SK-N-SH treated with all-trans-retinoic acid at 6 μM for 48 hours (cell line): Measurements from ENCODE around the gene MRPL58.

Experiments
- ATAC-seq: fragments of 200-7000 bp; cut with Tn5 transposase; 3 replicates; pipeline ENCODE4 v1.9.1; 2020; ENCODE audit warnings: mild to moderate bottlenecking, moderate library complexity
- ARNTL ChIP-seq: fragments of 450-650 bp; formaldehyde crosslinking; IDR thresholded peaks from 2 replicates; pipeline ENCODE4 v1.5.0; 2020; ENCODE audit warnings: low read depth, mild to moderate bottlenecking, moderate library complexity, borderline replicate concordance
- BACH2 ChIP-seq: fragments of 250-450 bp; sonication (Bioruptor Pico); IDR thresholded peaks from 2 replicates; pipeline ENCODE4 v1.9.0; 2021; ENCODE audit warnings: mild to moderate bottlenecking, borderline replicate concordance
- CSDC2 ChIP-seq: fragments of 250-450 bp; sonication (Bioruptor Pico); IDR thresholded peaks from 2 replicates; pipeline ENCODE4 v1.5.0; 2020; ENCODE audit warnings: mild to moderate bottlenecking, moderate library complexity
- ESRRG ChIP-seq: fragments of 250-450 bp; sonication (Bioruptor Pico); IDR thresholded peaks from 2 replicates; pipeline ENCODE4 v1.6.1; 2021; ENCODE audit warnings: mild to moderate bottlenecking
- GLIS3 ChIP-seq: fragments of 250-450 bp; sonication (Bioruptor Pico); IDR thresholded peaks from 2 replicates; pipeline ENCODE4 v1.5.0; 2020; ENCODE audit warnings: mild to moderate bottlenecking, moderate library complexity
- ISL1 ChIP-seq: fragments of 250-450 bp; sonication (Bioruptor Pico); IDR thresholded peaks from 2 replicates; pipeline ENCODE4 v2.1.2; 2022; ENCODE audit warnings: mild to moderate bottlenecking, moderate library complexity
- OSR1 ChIP-seq: fragments of 250-450 bp; sonication (Bioruptor Pico); IDR thresholded peaks from 2 replicates; pipeline ENCODE4 v1.8.0; 2022; ENCODE audit warnings: moderate library complexity, mild to moderate bottlenecking, inconsistent platforms
- PPARA ChIP-seq: fragments of 250-450 bp; sonication (Bioruptor Pico); IDR thresholded peaks from 2 replicates; pipeline ENCODE4 v1.5.0; 2020; ENCODE audit warnings: mild to moderate bottlenecking, borderline replicate concordance
- TCF4 ChIP-seq: fragments of 250-450 bp; sonication (Bioruptor Pico); IDR thresholded peaks from 2 replicates; pipeline ENCODE4 v1.8.0; 2021; ENCODE audit warnings: mild to moderate bottlenecking, moderate library complexity, borderline replicate concordance
- TOX ChIP-seq: fragments of 250-450 bp; sonication (Bioruptor Pico); IDR thresholded peaks from 2 replicates; pipeline ENCODE4 v1.8.0; 2021; ENCODE audit warnings: mild to moderate bottlenecking, moderate library complexity, borderline replicate concordance
- ZC3H10 ChIP-seq: fragments of 250-450 bp; sonication (Bioruptor Pico); IDR thresholded peaks from 2 replicates; pipeline ENCODE4 v1.5.1; 2021; ENCODE audit warnings: mild to moderate bottlenecking, moderate library complexity
- ZFP3 ChIP-seq: fragments of 250-450 bp; sonication (Bioruptor Pico); IDR thresholded peaks from 2 replicates; pipeline ENCODE4 v1.5.0; 2020; ENCODE audit warnings: mild to moderate bottlenecking, moderate library complexity
- ZNF565 ChIP-seq: fragments of 450-650 bp; formaldehyde crosslinking; conservative IDR thresholded peaks from 2 replicates; pipeline ENCODE4 v1.5.0; 2020; ENCODE audit warnings: low read depth, mild to moderate bottlenecking, moderate library complexity
- ZNF8 ChIP-seq: fragments of 450-650 bp; formaldehyde crosslinking; IDR thresholded peaks from 2 replicates; pipeline ENCODE4 v1.5.0; 2020; ENCODE audit warnings: mild to moderate bottlenecking, moderate library complexity
- TF ChIP-seq, protein P1 (sequence below): fragments of 250-450 bp; sonication (Bioruptor Pico); IDR thresholded peaks from 2 replicates; pipeline ENCODE4 v1.5.1; 2021; ENCODE audit warnings: mild to moderate bottlenecking, moderate library complexity
- TF ChIP-seq, protein P2 (sequence below): fragments of 250-450 bp; sonication (Bioruptor Pico); IDR thresholded peaks from 2 replicates; pipeline ENCODE4 v1.5.0; 2020; ENCODE audit warnings: mild to moderate bottlenecking, moderate library complexity
- TF ChIP-seq, protein P3 (sequence below): fragments of 250-450 bp; sonication (Bioruptor Pico); IDR thresholded peaks from 2 replicates; pipeline ENCODE4 v1.8.0; 2020; ENCODE audit warnings: mild to moderate bottlenecking, moderate library complexity, borderline replicate concordance
- TF ChIP-seq, protein P4 (sequence below): fragments of 250-450 bp; sonication (Bioruptor Pico); IDR thresholded peaks from 2 replicates; pipeline ENCODE4 v1.5.1; 2020; ENCODE audit warnings: low read depth, mild to moderate bottlenecking, moderate library complexity

The MRPL58 gene

DNA sequence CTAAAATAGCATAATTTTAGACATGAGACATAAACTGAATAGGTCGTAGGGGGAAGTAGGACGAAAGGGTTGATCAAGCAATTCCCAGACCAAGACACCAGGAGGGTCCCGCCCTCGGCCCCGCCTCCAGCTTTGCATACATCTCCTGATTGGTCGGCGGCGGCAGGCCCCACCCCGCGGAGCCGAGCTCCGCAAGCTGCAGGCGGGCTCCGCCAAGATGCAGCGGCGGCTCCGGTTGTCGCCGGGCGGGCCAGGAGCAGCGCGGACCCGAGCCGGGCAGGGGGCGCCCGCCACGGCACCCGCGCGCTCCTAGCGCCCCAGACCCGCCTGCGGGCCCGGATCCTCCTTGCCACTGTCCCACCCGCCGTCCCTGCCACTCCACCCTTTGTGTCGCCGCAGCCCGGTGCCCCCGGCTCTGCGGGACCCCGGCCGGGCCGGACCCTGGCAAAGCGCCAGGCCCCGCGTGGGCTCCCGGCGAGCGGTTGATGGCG is 25.0 kb upstream of the MRPL58 start, which contains the start of gene CDR2L:
Gene CDR2L, plus strand, starts transcription at position 215 of the 491 bp plus-strand sequence. CDS start 412 bp downstream, outside the sequence.
- ATAC-seq = peak; percentile 90
- TF ChIP-seq ESRRG = no peak
- no peak for TF ChIP-seq ARNTL (CRISPR knock-in tag)
- TF ChIP-seq GLIS3 = no peak
- TF ChIP-seq ZFP3 (CRISPR knock-in tag) = no peak
- TF ChIP-seq CSDC2 = peak; percentile 41; the same call in 1 of the 2 replicates
- TF ChIP-seq TOX (CRISPR knock-in tag) = no peak
- TF ChIP-seq, protein P1, sequence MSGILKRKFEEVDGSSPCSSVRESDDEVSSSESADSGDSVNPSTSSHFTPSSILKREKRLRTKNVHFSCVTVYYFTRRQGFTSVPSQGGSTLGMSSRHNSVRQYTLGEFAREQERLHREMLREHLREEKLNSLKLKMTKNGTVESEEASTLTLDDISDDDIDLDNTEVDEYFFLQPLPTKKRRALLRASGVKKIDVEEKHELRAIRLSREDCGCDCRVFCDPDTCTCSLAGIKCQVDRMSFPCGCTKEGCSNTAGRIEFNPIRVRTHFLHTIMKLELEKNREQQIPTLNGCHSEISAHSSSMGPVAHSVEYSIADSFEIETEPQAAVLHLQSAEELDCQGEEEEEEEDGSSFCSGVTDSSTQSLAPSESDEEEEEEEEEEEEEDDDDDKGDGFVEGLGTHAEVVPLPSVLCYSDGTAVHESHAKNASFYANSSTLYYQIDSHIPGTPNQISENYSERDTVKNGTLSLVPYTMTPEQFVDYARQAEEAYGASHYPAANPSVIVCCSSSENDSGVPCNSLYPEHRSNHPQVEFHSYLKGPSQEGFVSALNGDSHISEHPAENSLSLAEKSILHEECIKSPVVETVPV (CRISPR knock-in tag) = no peak
- TF ChIP-seq, protein P2, sequence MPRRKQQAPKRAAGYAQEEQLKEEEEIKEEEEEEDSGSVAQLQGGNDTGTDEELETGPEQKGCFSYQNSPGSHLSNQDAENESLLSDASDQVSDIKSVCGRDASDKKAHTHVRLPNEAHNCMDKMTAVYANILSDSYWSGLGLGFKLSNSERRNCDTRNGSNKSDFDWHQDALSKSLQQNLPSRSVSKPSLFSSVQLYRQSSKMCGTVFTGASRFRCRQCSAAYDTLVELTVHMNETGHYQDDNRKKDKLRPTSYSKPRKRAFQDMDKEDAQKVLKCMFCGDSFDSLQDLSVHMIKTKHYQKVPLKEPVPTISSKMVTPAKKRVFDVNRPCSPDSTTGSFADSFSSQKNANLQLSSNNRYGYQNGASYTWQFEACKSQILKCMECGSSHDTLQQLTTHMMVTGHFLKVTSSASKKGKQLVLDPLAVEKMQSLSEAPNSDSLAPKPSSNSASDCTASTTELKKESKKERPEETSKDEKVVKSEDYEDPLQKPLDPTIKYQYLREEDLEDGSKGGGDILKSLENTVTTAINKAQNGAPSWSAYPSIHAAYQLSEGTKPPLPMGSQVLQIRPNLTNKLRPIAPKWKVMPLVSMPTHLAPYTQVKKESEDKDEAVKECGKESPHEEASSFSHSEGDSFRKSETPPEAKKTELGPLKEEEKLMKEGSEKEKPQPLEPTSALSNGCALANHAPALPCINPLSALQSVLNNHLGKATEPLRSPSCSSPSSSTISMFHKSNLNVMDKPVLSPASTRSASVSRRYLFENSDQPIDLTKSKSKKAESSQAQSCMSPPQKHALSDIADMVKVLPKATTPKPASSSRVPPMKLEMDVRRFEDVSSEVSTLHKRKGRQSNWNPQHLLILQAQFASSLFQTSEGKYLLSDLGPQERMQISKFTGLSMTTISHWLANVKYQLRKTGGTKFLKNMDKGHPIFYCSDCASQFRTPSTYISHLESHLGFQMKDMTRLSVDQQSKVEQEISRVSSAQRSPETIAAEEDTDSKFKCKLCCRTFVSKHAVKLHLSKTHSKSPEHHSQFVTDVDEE = 0 out of 2 replicates have a peak, but pooled peaks have one; percentile 12
- no peak for TF ChIP-seq ZNF8
- TF ChIP-seq BACH2 (CRISPR knock-in tag) = no peak
- TF ChIP-seq ISL1 (CRISPR knock-in tag) = no peak

DNA sequence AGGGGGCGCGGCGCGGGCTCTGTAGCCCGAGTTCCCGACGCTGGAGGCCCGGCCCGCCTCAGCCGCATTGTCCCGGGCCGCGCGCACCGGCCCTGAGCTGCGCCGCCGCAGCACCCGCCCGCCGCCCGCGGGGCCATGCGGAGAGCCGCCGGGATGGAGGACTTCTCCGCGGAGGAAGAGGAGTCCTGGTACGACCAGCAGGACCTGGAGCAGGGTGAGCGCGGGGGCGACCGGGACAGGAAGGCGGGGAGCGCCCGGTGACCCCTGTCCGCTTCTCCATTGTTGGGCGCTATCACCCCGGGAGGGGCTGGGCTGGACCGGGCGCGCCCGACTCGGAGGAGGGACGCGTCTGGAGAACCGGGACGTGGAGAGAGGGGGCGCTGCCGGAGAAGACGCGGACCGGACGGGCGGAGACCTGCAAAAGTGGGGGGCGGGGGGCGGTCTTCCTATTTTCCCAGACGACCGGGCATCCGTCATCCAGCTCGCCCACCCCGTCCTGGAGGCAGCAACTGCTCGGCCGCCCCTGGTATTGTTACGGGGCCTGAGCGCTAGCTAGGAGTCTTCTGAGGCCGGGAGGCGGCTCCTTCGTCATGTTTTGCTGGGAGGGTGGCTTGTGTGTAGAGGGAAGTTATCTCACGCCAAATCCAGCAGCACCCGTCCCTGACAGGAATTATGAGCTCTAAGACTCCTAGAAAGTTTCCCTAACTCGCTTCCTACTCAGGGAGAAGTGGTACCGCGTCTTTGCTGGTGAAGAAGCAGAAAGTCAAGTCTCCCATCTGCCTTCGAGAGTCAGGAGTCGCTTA is 24.4 kb upstream of the MRPL58 start:
- peak; percentile 78 for ATAC-seq
- TF ChIP-seq, protein P3, sequence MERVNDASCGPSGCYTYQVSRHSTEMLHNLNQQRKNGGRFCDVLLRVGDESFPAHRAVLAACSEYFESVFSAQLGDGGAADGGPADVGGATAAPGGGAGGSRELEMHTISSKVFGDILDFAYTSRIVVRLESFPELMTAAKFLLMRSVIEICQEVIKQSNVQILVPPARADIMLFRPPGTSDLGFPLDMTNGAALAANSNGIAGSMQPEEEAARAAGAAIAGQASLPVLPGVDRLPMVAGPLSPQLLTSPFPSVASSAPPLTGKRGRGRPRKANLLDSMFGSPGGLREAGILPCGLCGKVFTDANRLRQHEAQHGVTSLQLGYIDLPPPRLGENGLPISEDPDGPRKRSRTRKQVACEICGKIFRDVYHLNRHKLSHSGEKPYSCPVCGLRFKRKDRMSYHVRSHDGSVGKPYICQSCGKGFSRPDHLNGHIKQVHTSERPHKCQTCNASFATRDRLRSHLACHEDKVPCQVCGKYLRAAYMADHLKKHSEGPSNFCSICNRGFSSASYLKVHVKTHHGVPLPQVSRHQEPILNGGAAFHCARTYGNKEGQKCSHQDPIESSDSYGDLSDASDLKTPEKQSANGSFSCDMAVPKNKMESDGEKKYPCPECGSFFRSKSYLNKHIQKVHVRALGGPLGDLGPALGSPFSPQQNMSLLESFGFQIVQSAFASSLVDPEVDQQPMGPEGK = peak; percentile 84; the same call in 1 of the 2 replicates
- TF ChIP-seq ZFP3 (CRISPR knock-in tag) (0 out of 2 replicates have a peak, but pooled peaks have one; percentile 38), ZC3H10 (CRISPR knock-in tag) (no peak), CSDC2 (no peak), PPARA (CRISPR knock-in tag) (no peak), ZNF8 (peak; percentile 53; the same call in 1 of the 2 replicates), ISL1 (CRISPR knock-in tag) (no peak), ARNTL (CRISPR knock-in tag) (no peak), ESRRG (no peak), ZNF565 (CRISPR knock-in tag) (no peak), TCF4 (CRISPR knock-in tag) (no peak), OSR1 (CRISPR knock-in tag) (no peak)
- TF ChIP-seq, protein P2 = 0 out of 2 replicates have a peak, but pooled peaks have one; percentile 2
- TF ChIP-seq, protein P1 (CRISPR knock-in tag) = no peak
- TF ChIP-seq, protein P4, sequence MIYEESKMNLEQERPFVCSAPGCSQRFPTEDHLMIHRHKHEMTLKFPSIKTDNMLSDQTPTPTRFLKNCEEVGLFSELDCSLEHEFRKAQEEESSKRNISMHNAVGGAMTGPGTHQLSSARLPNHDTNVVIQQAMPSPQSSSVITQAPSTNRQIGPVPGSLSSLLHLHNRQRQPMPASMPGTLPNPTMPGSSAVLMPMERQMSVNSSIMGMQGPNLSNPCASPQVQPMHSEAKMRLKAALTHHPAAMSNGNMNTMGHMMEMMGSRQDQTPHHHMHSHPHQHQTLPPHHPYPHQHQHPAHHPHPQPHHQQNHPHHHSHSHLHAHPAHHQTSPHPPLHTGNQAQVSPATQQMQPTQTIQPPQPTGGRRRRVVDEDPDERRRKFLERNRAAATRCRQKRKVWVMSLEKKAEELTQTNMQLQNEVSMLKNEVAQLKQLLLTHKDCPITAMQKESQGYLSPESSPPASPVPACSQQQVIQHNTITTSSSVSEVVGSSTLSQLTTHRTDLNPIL (CRISPR knock-in tag) = no peak
